Skeletal muscle tissue (tissue), 1 donor: ENCODE measurements around the gene OR51A2. TPM values are rescaled to one million over a fixed set of nuclear protein-coding genes. Genes with fewer than 3 reads are reported as not detected.

Source experiments
- total RNA-seq: library from RNA; depleted of rRNA; stranded (reverse); fragments of >200 nt; gene quantifications from one replicate; pipeline ENCODE4 v1.2.3, GENCODE V29; 2014

Gene OR51A2
- total RNA-seq, 1 donor from 2014 or later, result not detected

Other genes starting within 250 kb of the OR51A2 start
- not detected for gene OR51F1, start 185.8 kb downstream of the OR51A2 start, total RNA-seq
- gene OR52R1, start 151.3 kb downstream of the OR51A2 start, total RNA-seq, result not detected
- gene OR51F2, start 134.4 kb downstream of the OR51A2 start, total RNA-seq, result not detected
- gene OR51S1, start 106.5 kb downstream of the OR51A2 start, total RNA-seq, result not detected
- gene OR51T1, start 73.8 kb downstream of the OR51A2 start, total RNA-seq, result not detected
- gene OR51A7, start 51.9 kb downstream of the OR51A2 start, total RNA-seq, result not detected
- not detected for gene OR51G2, start 36.4 kb downstream of the OR51A2 start, total RNA-seq
- not detected for gene OR51G1, start 31.4 kb downstream of the OR51A2 start, total RNA-seq
- not detected for gene OR51A4, start 8.1 kb downstream of the OR51A2 start, total RNA-seq
- not detected for gene OR51L1, start 39.1 kb upstream of the OR51A2 start, total RNA-seq
- not detected for gene OR52J3, start 90.8 kb upstream of the OR51A2 start, total RNA-seq
- not detected for gene OR52E2, start 103.9 kb upstream of the OR51A2 start, total RNA-seq
- gene OR52E1, start 113.9 kb upstream of the OR51A2 start, total RNA-seq, result not detected
- not detected for gene OR52A5, start 182.6 kb upstream of the OR51A2 start, total RNA-seq
- gene OR52A1, start 199.0 kb upstream of the OR51A2 start, total RNA-seq, result not detected
- not detected for gene OR51V1, start 245.0 kb upstream of the OR51A2 start, total RNA-seq